ENCODE measurements around the gene NUDT16L1.
"Not testable (repeated sequence)": the region's sequence is repeated elsewhere in the genome, so short reads cannot be mapped to it uniquely, and the experiment has no call there.

Gene NUDT16L1

GRCh38 chr16:4724661-4725270, 31.4 kb downstream of the NUDT16L1 start:
- no peak for DNase-seq (ENCODE audit: low spot score)

- DNase-seq (ENCODE audit: low spot score) = no peak
Observed at GRCh38 chr16:4726616-4727015, 33.3 kb downstream of the NUDT16L1 start.

- no peak for DNase-seq (ENCODE audit: low spot score)
Observed at GRCh38 chr16:4728676-4729075, 35.3 kb downstream of the NUDT16L1 start.

GRCh38 chr16:4729876-4730275, 36.5 kb downstream of the NUDT16L1 start:
- DNase-seq (ENCODE audit: low spot score) = no peak

- DNase-seq (ENCODE audit: low spot score) = no peak
Observed at GRCh38 chr16:4733211-4733742, 39.9 kb downstream of the NUDT16L1 start.

- DNase-seq (ENCODE audit: low spot score) = no peak
Observed at GRCh38 chr16:4733747-4734062, 40.3 kb downstream of the NUDT16L1 start.

GRCh38 chr16:4734063-4734729, 40.8 kb downstream of the NUDT16L1 start, which contains the start of the genes ANKS3 and DNAAF8:
Gene ANKS3 (minus strand): TSS chr16:4734271. CDS start chr16:4730149, 4,122 bp downstream.
Gene DNAAF8 (plus strand): TSS chr16:4734537. CDS start chr16:4736515, 1,978 bp downstream.
- peak; percentile 95 for DNase-seq (ENCODE audit: low spot score)

- peak; percentile 80 for DNase-seq (ENCODE audit: low spot score)
Observed at GRCh38 chr16:4734730-4735535, 41.6 kb downstream of the NUDT16L1 start.

GRCh38 chr16:4736546-4736945, 43.2 kb downstream of the NUDT16L1 start:
- DNase-seq (ENCODE audit: low spot score) = no peak

- DNase-seq (ENCODE audit: low spot score) = no peak
Observed at GRCh38 chr16:4737545-4737944, 44.2 kb downstream of the NUDT16L1 start.

- DNase-seq (ENCODE audit: low spot score) = not testable (repeated sequence)
Observed at GRCh38 chr16:4738370-4738769, 45.0 kb downstream of the NUDT16L1 start.

- DNase-seq (ENCODE audit: low spot score) = no peak
Observed at GRCh38 chr16:4743226-4743878, 50.0 kb downstream of the NUDT16L1 start.

GRCh38 chr16:4744555-4745273, 51.4 kb downstream of the NUDT16L1 start:
- DNase-seq (ENCODE audit: low spot score) = no peak

GRCh38 chr16:4745274-4745569, 51.9 kb downstream of the NUDT16L1 start:
- no peak for DNase-seq (ENCODE audit: low spot score)
